Pancreas (tissue), 10 donors: ENCODE measurements around the gene ROBO3. TPM values are rescaled to one million over a fixed set of nuclear protein-coding genes. Genes with fewer than 3 reads are reported as not detected.

Experiments used
- ATAC-seq, 4 donors: fragments of 200-7000 bp; cut with Tn5 transposase; one replicate each; pipeline versions ENCODE4 v1.8.0 to v1.9.1; 2020; ENCODE audit warnings: mild to moderate bottlenecking in 4 of 4, moderate library complexity in 4 of 4
- DNase-seq, 6 donors: peaks; one replicate each; pipeline ENCODE4 v3.0.0-alpha.2; 2020
- FAIRE-seq: peaks from 2 replicates; lab custom pipeline; 2012; peaks lifted over from hg19 to GRCh38; lab: Jason Lieb, UNC
- H3K27ac ChIP-seq, 4 donors: fragments of 200-600 bp; sonication (generic); 1 replicate in 3 of 4; 2 replicates in 1 of 4; pipeline versions ENCODE4 v1.5.0 to v1.8.0; 2020
- H3K27me3 ChIP-seq, 4 donors: fragments of 200-600 bp; one replicate each; pipeline ENCODE4 v1.8.0; 2021
- H3K36me3 ChIP-seq, 3 donors: fragments of 200-600 bp; sonication (generic) in 1 of 3; one replicate each; pipeline versions ENCODE4 v1.5.0 to v1.8.0; 2020 to 2021
- H3K4me1 ChIP-seq, 3 donors: fragments of 200-600 bp; one replicate each; pipeline ENCODE4 v1.8.0; 2021
- H3K4me3 ChIP-seq, 4 donors: fragments of 200-600 bp; sonication (generic) in 2 of 4; one replicate each; pipeline versions ENCODE4 v1.5.0 to v1.8.0; 2020 to 2021
- H3K9me3 ChIP-seq, 4 donors: fragments of 200-600 bp; one replicate each; pipeline ENCODE4 v1.8.0; 2021
- CTCF ChIP-seq, 4 donors: fragments of 200-600 bp; sonication (generic) in 3 of 4; IDR thresholded peaks; one replicate each; pipeline versions ENCODE4 v1.5.0 to v1.8.0; 2021; ENCODE audit warnings: antibody characterized with exemption in 4 of 4
- WGBS, 2 donors: extraction: QIAGEN DNeasy Blood & Tissue Kit; methylation state at CpG; one replicate each; pipeline ENCODE4 v1.1.7; 2013; 5-methylcytosine and 5-hydroxymethylcytosine counted together
- intact Hi-C, 3 donors: fragments of 100-400 bp; cut with DNase I; formaldehyde crosslinking; loops; one replicate each; pipeline versions ENCODE4 v1.11.1 to v1.14.2; 2022
- polyA plus RNA-seq, 2 donors: library from polyadenylated mRNA; stranded (reverse); fragments of 200-250 nt; gene quantifications; one replicate each; pipeline ENCODE4 v1.2.3, GENCODE V29; 2013
- total RNA-seq, 6 donors: library from RNA; stranded (reverse); fragmentation: NEBNext Ultra II Directional in 4 of 6; extraction: Animal tissue kit (Norgen Biotek cat#: 25700) in 4 of 6; gene quantifications; one replicate each; pipeline versions ENCODE4 v1.2.1 to v1.2.4, GENCODE V29; 2021 to 2023
- donor health status: healthy with polysubstance abuse.
- donor health status: DM: no; HTN: no; CAD: no; lungs with moderate emphysema.
- donor health status: DM: no; HTN: no; CAD: no.
- donor health status: control.
- donor health status: control.
- donor health status: Bipolar disorder and iron deficiency.
- donor health status: DM: yes; HTN: yes; CAD: no.
- donor health status: DM: no; HTN: no; CAD: no.
- donor health status: DM: no; HTN: no; CAD: no.
- donor health status: DM: yes; HTN: yes; CAD: no.

ROBO3 gene
- total and polyA plus RNA-seq, 8 donors = 1.1 to 25.0 (median 2.8) TPM

- intact Hi-C loops = no loop called here
- no peak overlapping the region for H3K4me3 ChIP-seq
- no peaks in the 10 kb centered on the region for H3K9me3 ChIP-seq
- H3K4me1 ChIP-seq = peaks cover 0 to under 1% (median 0%) of the 10 kb centered on the region in 3 donors
- FAIRE-seq = no peak
- H3K36me3 ChIP-seq = no peaks in the 10 kb centered on the region
- DNase-seq = no peak
- no peak for TF ChIP-seq CTCF (IDR thresholded peaks at IDR 0.05)
- no peak for ATAC-seq
- H3K27ac ChIP-seq = no peak overlapping the region
- 60 to 71% methylated on average over 3 of the region's 3 CpGs for WGBS, 2 donors
- H3K27me3 ChIP-seq = no peaks in the 10 kb centered on the region
Measured at GRCh38 chr11:124880958-124881357, 15.7 kb downstream of the ROBO3 start.

GRCh38 chr11:124882339-124883071 is 17.3 kb downstream of the ROBO3 start:
- TF ChIP-seq CTCF (IDR thresholded peaks at IDR 0.05) = no peak
- 58% methylated on average over 11 of the region's 11 CpGs for WGBS, 2 donors
- no peaks in the 10 kb centered on the region for H3K36me3 ChIP-seq
- no peaks in the 10 kb centered on the region for H3K4me1 ChIP-seq
- intact Hi-C loops = no loop called here
- H3K27me3 ChIP-seq = no peaks in the 10 kb centered on the region
- no peak overlapping the region for H3K4me3 ChIP-seq
- FAIRE-seq = no peak
- H3K27ac ChIP-seq = peak overlapping the region in 2 of 4 donors; percentile 27 to 62
- DNase-seq = no peak
- ATAC-seq = peak in 3 of 4 donors; percentile 19 to 36 (median 34)
- no peaks in the 10 kb centered on the region for H3K9me3 ChIP-seq

- Histone ChIP-seq H3K9me3 (no peaks in the 10 kb centered on the region), H3K27ac (no peak overlapping the region), H3K4me3 (no peak overlapping the region), H3K36me3 (no peaks in the 10 kb centered on the region), H3K27me3 (no peaks in the 10 kb centered on the region), H3K4me1 (no peaks in the 10 kb centered on the region)
- TF ChIP-seq CTCF (IDR thresholded peaks at IDR 0.05) = no peak
- intact Hi-C loops = no loop called here
- 82 to 88% methylated on average over 1 of the region's 1 CpG for WGBS, 2 donors
- FAIRE-seq (no peak), ATAC-seq (no peak), DNase-seq (no peak)
Measured at GRCh38 chr11:124884340-124884739, 19.1 kb downstream of the ROBO3 start.

- Histone ChIP-seq H3K36me3 (no peaks in the 10 kb centered on the region), H3K9me3 (no peaks in the 10 kb centered on the region), H3K27me3 (no peaks in the 10 kb centered on the region), H3K27ac (no peak overlapping the region), H3K4me1 (no peaks in the 10 kb centered on the region), H3K4me3 (no peak overlapping the region)
- intact Hi-C loops = no loop called here
- no peak for TF ChIP-seq CTCF (IDR thresholded peaks at IDR 0.05)
- 49 to 56% methylated on average over 5 of the region's 5 CpGs for WGBS, 2 donors
- DNase-seq = no peak
- no peak for ATAC-seq
- FAIRE-seq = no peak
Measured at GRCh38 chr11:124884869-124885479, 19.7 kb downstream of the ROBO3 start.

GRCh38 chr11:124886476-124886875 is 21.2 kb downstream of the ROBO3 start:
- Histone ChIP-seq H3K4me3 (no peak overlapping the region), H3K4me1 (no peaks in the 10 kb centered on the region), H3K27ac (no peak overlapping the region), H3K9me3 (no peaks in the 10 kb centered on the region), H3K27me3 (no peaks in the 10 kb centered on the region), H3K36me3 (no peaks in the 10 kb centered on the region)
- no peak for FAIRE-seq
- no peak for DNase-seq
- no peak for TF ChIP-seq CTCF (IDR thresholded peaks at IDR 0.05)
- ATAC-seq = no peak
- intact Hi-C loops = no loop called here
- WGBS, 2 donors = 66 to 72% methylated on average over 10 to 11 of the region's 11 CpGs
